Measurements from ENCODE around the gene GMDS.

The GMDS gene

DNA sequence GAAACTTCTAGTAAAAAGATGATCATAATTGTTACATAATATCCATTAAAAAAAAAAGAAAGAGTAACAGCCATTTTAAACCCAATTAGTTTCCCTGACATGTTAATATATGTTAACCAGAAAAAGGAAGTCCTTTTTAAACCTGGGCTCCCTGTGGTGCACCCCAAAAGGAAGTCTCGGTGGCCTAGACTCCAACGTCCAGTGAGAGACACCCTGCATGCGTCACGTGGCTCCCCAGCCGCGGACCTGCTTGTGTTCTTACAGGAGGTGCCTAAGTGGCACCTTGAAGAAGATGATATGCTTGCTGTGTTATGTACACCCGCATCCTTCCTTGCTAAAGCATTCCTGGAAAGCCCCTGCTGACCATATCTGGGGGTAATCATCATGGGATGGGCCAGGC is 585.6 kb downstream of the GMDS start:
- H3K9me3 ChIP-seq (replicated peaks; ENCODE audit: insufficient read depth, low read length): no peaks in the 10 kb centered on the region
- TF ChIP-seq, protein P1, sequence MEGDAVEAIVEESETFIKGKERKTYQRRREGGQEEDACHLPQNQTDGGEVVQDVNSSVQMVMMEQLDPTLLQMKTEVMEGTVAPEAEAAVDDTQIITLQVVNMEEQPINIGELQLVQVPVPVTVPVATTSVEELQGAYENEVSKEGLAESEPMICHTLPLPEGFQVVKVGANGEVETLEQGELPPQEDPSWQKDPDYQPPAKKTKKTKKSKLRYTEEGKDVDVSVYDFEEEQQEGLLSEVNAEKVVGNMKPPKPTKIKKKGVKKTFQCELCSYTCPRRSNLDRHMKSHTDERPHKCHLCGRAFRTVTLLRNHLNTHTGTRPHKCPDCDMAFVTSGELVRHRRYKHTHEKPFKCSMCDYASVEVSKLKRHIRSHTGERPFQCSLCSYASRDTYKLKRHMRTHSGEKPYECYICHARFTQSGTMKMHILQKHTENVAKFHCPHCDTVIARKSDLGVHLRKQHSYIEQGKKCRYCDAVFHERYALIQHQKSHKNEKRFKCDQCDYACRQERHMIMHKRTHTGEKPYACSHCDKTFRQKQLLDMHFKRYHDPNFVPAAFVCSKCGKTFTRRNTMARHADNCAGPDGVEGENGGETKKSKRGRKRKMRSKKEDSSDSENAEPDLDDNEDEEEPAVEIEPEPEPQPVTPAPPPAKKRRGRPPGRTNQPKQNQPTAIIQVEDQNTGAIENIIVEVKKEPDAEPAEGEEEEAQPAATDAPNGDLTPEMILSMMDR (IDR thresholded peaks at IDR 0.05; ENCODE audit: low read length): no peak
- no peak for TF ChIP-seq EZH2 (optimal IDR thresholded peaks at IDR 0.05; ENCODE audit: low read depth, low read length)
- no peak for TF ChIP-seq EZH2phosphoT487 (IDR thresholded peaks at IDR 0.05; ENCODE audit: low read length)
- H3K9ac ChIP-seq (ENCODE audit: low read length): no peak overlapping the region
- no peaks in the 10 kb centered on the region for H4K20me1 ChIP-seq (ENCODE audit: insufficient read depth, low read length)
- H3K36me3 ChIP-seq (replicated peaks; ENCODE audit: insufficient read depth, low read length): no peaks in the 10 kb centered on the region
- no peaks in the 10 kb centered on the region for H3K9me2 ChIP-seq (replicated peaks; ENCODE audit: insufficient read depth, low read length)
- no peak for DNase-seq
- no peak overlapping the region for H2AFZ ChIP-seq (ENCODE audit: low read length)
- no peaks in the 10 kb centered on the region for H3F3A ChIP-seq (ENCODE audit: insufficient read depth, low read length)
- H3K79me2 ChIP-seq (ENCODE audit: low read length): no peaks in the 10 kb centered on the region
- H3K27ac ChIP-seq (ENCODE audit: low read length): no peak overlapping the region
- no peak overlapping the region for H3K4me3 ChIP-seq (ENCODE audit: low read length)
- H3K27me3 ChIP-seq (replicated peaks; ENCODE audit: insufficient read depth, low read length): no peaks in the 10 kb centered on the region
- no peaks in the 10 kb centered on the region for H3K4me1 ChIP-seq (ENCODE audit: low read length)
- no peak overlapping the region for H3K4me2 ChIP-seq (ENCODE audit: low read depth, low read length)

- Histone ChIP-seq H3K36me3 (replicated peaks; ENCODE audit: insufficient read depth, low read length) (no peaks in the 10 kb centered on the region), H3K9ac (ENCODE audit: low read length) (no peak overlapping the region), H3K79me2 (ENCODE audit: low read length) (no peaks in the 10 kb centered on the region), H3K4me2 (ENCODE audit: low read depth, low read length) (no peak overlapping the region), H3K9me3 (replicated peaks; ENCODE audit: insufficient read depth, low read length) (no peaks in the 10 kb centered on the region), H3K4me3 (ENCODE audit: low read length) (no peak overlapping the region), H4K20me1 (ENCODE audit: insufficient read depth, low read length) (no peaks in the 10 kb centered on the region), H3K9me2 (replicated peaks; ENCODE audit: insufficient read depth, low read length) (no peaks in the 10 kb centered on the region), H2AFZ (ENCODE audit: low read length) (no peak overlapping the region), H3K4me1 (ENCODE audit: low read length) (no peaks in the 10 kb centered on the region), H3F3A (ENCODE audit: insufficient read depth, low read length) (no peaks in the 10 kb centered on the region), H3K27me3 (replicated peaks; ENCODE audit: insufficient read depth, low read length) (no peaks in the 10 kb centered on the region), H3K27ac (ENCODE audit: low read length) (no peak overlapping the region)
- TF ChIP-seq EZH2phosphoT487 (IDR thresholded peaks at IDR 0.05; ENCODE audit: low read length) (no peak), EZH2 (optimal IDR thresholded peaks at IDR 0.05; ENCODE audit: low read depth, low read length) (no peak)
- TF ChIP-seq, protein P1 (IDR thresholded peaks at IDR 0.05; ENCODE audit: low read length): no peak
- DNase-seq: no peak
Observed at GRCh38 chr6:1658212-1659005, 587.0 kb downstream of the GMDS start.

- H3K9ac ChIP-seq (ENCODE audit: low read length): no peak overlapping the region
- no peaks in the 10 kb centered on the region for H3K9me3 ChIP-seq (replicated peaks; ENCODE audit: insufficient read depth, low read length)
- H3F3A ChIP-seq (ENCODE audit: insufficient read depth, low read length): no peaks in the 10 kb centered on the region
- H3K9me2 ChIP-seq (replicated peaks; ENCODE audit: insufficient read depth, low read length): no peaks in the 10 kb centered on the region
- H4K20me1 ChIP-seq (ENCODE audit: insufficient read depth, low read length): no peaks in the 10 kb centered on the region
- no peaks in the 10 kb centered on the region for H3K27me3 ChIP-seq (replicated peaks; ENCODE audit: insufficient read depth, low read length)
- H3K4me2 ChIP-seq (ENCODE audit: low read depth, low read length): no peak overlapping the region
- H3K4me1 ChIP-seq (ENCODE audit: low read length): no peaks in the 10 kb centered on the region
- TF ChIP-seq EZH2phosphoT487 (IDR thresholded peaks at IDR 0.05; ENCODE audit: low read length) (no peak), EZH2 (optimal IDR thresholded peaks at IDR 0.05; ENCODE audit: low read depth, low read length) (no peak)
- TF ChIP-seq, protein P1 (IDR thresholded peaks at IDR 0.05; ENCODE audit: low read length): no peak
- H3K4me3 ChIP-seq (ENCODE audit: low read length): no peak overlapping the region
- H2AFZ ChIP-seq (ENCODE audit: low read length): no peak overlapping the region
- H3K27ac ChIP-seq (ENCODE audit: low read length): no peak overlapping the region
- H3K79me2 ChIP-seq (ENCODE audit: low read length): no peaks in the 10 kb centered on the region
- no peaks in the 10 kb centered on the region for H3K36me3 ChIP-seq (replicated peaks; ENCODE audit: insufficient read depth, low read length)
- DNase-seq: no peak
Observed at GRCh38 chr6:1657771-1658165, 587.6 kb downstream of the GMDS start.
